ENCODE data around the gene LGI4. TPM values are rescaled to one million over a fixed set of nuclear protein-coding genes. Genes with fewer than 3 reads are reported as not detected.

Gene LGI4
- total RNA-seq, 1 experiment from 2014 or later, result 3.2 TPM

GRCh38 chr19:35107545-35107944 is 27.3 kb downstream of the LGI4 start:
- H2BK5ac ChIP-seq (ENCODE audit: insufficient read length, low read length), result no peak overlapping the region
- H3K56ac ChIP-seq (ENCODE audit: insufficient read length, low read depth, low read length), result no peak overlapping the region
- H3K18ac ChIP-seq (ENCODE audit: insufficient read length, low read depth, low read length), result no peak overlapping the region
- H3K27me3 Mint-ChIP-seq (ENCODE audit: low read depth), result peaks cover 1% of the 10 kb centered on the region; the same call in 1 of the 2 replicates
- no peak overlapping the region for H3K27ac Mint-ChIP-seq
- no peak overlapping the region for H2BK20ac ChIP-seq (ENCODE audit: low read depth, low read length, poor library complexity, severe bottlenecking)
- no CpG with 5 or more reads among the region's 5 CpGs for WGBS (ENCODE audit: extremely low coverage, insufficient read length, low lambda C conversion rate)
- H3K9me3 ChIP-seq (ENCODE audit: control insufficient read depth, low read depth, low read length), result no peaks in the 10 kb centered on the region
- no peak overlapping the region for H3K4me2 ChIP-seq (ENCODE audit: insufficient read depth, insufficient read length, low read length)
- no peaks in the 10 kb centered on the region for H3K23me2 ChIP-seq (ENCODE audit: insufficient read length, low read depth, low read length, poor library complexity, severe bottlenecking)
- H3K4me1 Mint-ChIP-seq, result peaks cover 10 to 20% of the 10 kb centered on the region in 2 experiments
- H3K23ac ChIP-seq (ENCODE audit: insufficient read length, low read depth, low read length), result no peak overlapping the region
- H2BK15ac ChIP-seq (ENCODE audit: low read depth, low read length), result no peak overlapping the region
- no peaks in the 10 kb centered on the region for H3K79me1 ChIP-seq (ENCODE audit: insufficient read depth, low read depth, low read length, poor library complexity, severe bottlenecking)
- H3K9ac ChIP-seq (ENCODE audit: extremely low read depth, insufficient read length, low read length), result no peak overlapping the region
- no peak overlapping the region for H3T11ph ChIP-seq (ENCODE audit: low read length)
- peaks cover 7% of the 10 kb centered on the region for H4K20me1 ChIP-seq (ENCODE audit: control insufficient read depth, insufficient read depth, insufficient read length)
- H3K14ac ChIP-seq (ENCODE audit: insufficient read depth, low read length), result no peak overlapping the region
- H4K5ac ChIP-seq (ENCODE audit: insufficient read length, low read depth, low read length), result no peak overlapping the region
- H4K91ac ChIP-seq (ENCODE audit: insufficient read length, low read depth, low read length), result no peak overlapping the region
- no peak overlapping the region for H3K27ac ChIP-seq (ENCODE audit: insufficient read length, low read depth, low read length)
- no peak overlapping the region for H3K4me3 Mint-ChIP-seq
- no peaks in the 10 kb centered on the region for H3K27me3 ChIP-seq (ENCODE audit: insufficient read depth, low read length)
- peaks cover 0 to 2% (median 0%) of the 10 kb centered on the region in 3 experiments; a peak in 3 of 7 replicates for H3K36me3 Mint-ChIP-seq (ENCODE audit: insufficient read depth in 1 of 3, low read depth in 3 of 3)
- no peak overlapping the region for H2AFZ ChIP-seq (ENCODE audit: low read length)
- no peaks in the 10 kb centered on the region for H3K4me1 ChIP-seq (ENCODE audit: insufficient read depth, low read length)
- DNase-seq, result no peak
- H2BK120ac ChIP-seq (ENCODE audit: low read depth, low read length, poor library complexity, severe bottlenecking), result no peak overlapping the region
- no peak overlapping the region for H4K8ac ChIP-seq (replicated peaks; ENCODE audit: insufficient read length, low read depth, low read length)
- no peak overlapping the region for H2AK5ac ChIP-seq (ENCODE audit: insufficient read length, low read length)
- H3K9me3 Mint-ChIP-seq, result peaks cover 0 to 6% of the 10 kb centered on the region in 2 experiments; a peak in 3 of 5 replicates
- no peak overlapping the region for H2BK12ac ChIP-seq (ENCODE audit: insufficient read length, low read depth, low read length)
- H3K4ac ChIP-seq (ENCODE audit: low read depth, low read length), result no peak overlapping the region
- no peak for TF ChIP-seq CTCF (conservative IDR thresholded peaks at IDR 0.05)
- no peaks in the 10 kb centered on the region for H3K79me2 ChIP-seq (ENCODE audit: insufficient read depth, low read length)
